GM18870 (cell line): ENCODE measurements around the gene CKS1B.

Experiments
- ATAC-seq: cut with Tn5 transposase; IDR thresholded peaks from one replicate; pipeline ENCODE4 v1.9.1; 2021; ENCODE audit warnings: moderate library complexity; ENCODE audit not compliant: unreplicated experiment

The CKS1B gene

GRCh38 chr1:155000411-155000725 is 25.9 kb downstream of the CKS1B start:
- ATAC-seq = no peak

GRCh38 chr1:155000726-155001424 is 26.4 kb downstream of the CKS1B start:
- no peak for ATAC-seq

DNA sequence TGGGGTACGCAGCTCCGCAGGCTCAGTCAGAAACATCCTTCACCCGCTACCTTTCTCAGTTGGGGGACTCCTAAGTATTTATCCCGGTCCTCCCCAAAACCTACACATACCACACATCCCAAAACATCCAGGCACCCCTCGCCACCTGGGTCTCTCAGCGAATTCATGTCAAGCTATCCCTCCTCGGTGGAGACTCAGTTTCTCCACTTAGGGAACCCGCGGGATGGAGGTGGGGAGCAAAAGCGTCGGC is 26.9 kb downstream of the CKS1B start:
- ATAC-seq = no peak

- peak; percentile 43 for ATAC-seq
Measured at GRCh38 chr1:155001675-155002463, 27.4 kb downstream of the CKS1B start.

DNA sequence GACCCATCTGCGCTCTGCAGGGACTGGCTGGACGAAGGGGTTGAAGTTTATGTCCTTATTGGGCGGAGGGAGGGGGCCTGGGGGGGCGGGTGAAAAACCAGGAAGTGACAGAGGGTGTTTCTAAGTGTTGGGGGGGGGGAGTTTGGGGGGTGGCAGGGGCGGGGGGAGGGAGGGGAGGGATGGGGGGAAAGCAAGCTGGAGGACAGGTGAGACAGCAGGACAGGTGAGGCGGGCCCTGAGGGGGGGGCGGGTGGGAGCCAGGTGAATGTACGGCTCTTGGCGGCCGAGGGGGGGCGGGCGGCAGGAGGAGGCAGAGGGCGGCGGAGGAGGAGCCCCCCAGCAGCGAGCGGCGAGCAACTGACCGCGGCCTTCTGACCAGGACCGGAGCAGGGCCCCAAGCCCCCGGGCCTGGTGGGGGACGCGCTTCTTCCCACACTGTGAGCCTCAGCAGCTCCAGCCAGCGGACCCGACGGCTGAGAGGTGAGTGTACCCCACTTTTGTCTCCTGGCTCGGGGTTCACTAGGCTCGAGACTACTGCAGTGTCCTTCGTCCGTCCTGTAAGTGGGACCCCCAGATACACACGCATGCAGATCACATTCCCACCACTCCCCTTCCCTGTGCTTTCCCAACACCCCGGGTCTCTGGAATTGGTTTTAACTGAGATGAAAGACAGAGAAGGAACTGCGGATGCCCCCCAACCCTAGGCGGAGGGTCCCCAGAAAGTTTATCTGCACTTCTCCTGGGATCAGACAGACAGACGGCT is 28.2 kb downstream of the CKS1B start, which contains the start of gene ZBTB7B:
Gene ZBTB7B, plus strand, starts transcription at position 339 of the 763 bp plus-strand sequence. CDS start 11,859 bp downstream, outside the sequence.
- ATAC-seq = no peak

DNA sequence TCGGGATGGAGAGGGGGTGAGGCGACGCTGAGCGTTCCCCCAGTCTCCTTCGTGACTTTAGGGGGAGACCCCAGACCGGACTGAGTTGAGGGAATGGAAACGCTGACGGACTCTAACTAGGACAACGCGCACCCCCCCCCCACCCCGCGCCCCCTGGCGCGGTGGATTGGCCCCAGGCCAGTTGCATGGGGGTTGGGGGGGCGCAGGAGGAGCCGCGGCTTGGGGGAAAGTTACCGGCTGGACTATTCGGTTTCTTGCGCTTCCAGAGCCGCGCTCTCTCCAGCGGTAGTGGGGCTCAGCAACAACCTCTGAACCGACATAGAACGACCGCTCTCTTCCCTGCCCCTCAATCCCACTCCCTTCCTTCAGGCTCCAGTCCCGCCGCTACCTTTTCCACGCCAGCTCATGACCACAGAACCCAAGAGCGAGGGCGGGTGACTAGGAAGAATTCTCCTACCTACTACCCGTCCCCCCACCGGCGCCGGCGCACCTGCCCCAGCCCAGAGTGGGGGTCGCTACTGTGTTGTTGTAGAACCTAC is 28.8 kb downstream of the CKS1B start:
- no peak for ATAC-seq

GRCh38 chr1:155003766-155004351 is 29.4 kb downstream of the CKS1B start:
- no peak for ATAC-seq

GRCh38 chr1:155004352-155005075 is 30.0 kb downstream of the CKS1B start:
- ATAC-seq = no peak

DNA sequence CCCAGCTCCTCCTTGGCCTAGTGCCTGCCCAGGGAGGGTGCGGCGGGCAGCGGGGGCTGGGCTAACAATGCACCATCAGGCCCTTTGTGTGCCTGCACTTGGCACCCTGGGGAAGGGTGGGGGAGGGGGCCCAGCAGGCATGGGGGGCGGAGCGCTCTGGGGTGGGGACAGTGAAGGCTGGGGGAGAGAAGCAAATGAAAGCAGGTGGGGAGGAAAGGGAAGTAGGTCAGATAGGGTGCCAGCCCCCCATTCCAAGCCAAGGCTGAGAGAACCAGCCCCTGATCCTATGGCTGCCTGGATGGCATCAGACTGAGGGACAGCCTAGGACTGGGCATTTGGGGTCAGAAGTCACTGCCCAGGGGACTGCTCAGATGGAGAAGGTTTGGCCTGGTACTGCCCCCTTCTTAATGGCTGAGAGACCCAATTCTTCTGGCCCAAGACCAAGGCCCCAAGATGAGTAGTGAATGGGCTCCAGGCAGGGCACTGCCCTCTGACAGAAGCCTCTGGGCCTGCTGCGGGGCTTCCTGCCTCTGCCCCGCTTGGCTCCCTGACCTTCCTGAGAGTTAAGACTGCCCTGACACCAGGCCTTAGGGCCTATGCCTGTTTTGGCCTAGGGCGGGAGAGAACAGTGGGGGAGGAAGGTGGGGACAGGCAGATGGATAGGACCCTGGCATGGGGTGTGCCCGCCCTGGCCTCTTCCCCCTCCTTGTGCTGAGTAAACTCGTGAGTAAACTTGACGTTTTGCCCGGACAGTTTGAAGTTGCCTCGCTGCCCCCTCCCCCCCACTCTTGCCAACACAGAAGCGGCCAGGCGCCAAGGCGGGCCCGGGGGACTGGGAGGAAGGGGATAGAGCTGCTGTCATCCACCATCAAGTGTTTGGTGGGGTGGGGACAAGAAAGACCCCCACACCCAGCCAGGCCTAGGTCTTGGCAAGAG is 30.9 kb downstream of the CKS1B start:
- no peak for ATAC-seq

GRCh38 chr1:155006601-155007101 is 32.2 kb downstream of the CKS1B start:
- ATAC-seq = no peak

DNA sequence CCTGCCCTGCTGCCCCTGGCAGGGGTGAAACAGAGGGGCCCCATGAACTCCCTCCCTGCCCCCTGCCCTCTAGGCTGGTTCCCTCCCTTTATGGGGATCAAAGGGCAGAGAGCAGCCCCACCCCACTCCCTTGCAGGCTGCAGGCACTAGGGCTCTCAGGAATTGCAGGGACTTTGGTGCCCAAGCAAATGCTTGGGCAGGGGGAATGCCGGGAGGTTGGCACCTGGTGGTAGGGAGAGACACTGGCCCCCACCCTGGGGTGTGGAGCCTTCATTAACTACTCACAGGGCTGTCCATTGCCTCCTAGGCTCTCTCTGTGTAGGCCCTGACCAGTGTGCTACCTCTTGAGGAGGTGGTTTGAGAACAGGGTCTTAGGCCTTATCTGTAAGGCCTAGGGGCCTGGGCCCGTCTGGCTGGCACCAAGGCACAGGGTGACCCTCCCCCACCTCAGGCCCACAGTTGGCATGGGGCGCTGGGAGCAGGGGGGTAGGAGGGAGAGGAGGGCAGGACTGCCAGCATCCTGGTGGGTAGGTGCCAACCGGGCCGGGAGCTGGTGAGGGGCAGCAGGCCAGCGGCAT is 32.9 kb downstream of the CKS1B start:
- ATAC-seq = no peak

DNA sequence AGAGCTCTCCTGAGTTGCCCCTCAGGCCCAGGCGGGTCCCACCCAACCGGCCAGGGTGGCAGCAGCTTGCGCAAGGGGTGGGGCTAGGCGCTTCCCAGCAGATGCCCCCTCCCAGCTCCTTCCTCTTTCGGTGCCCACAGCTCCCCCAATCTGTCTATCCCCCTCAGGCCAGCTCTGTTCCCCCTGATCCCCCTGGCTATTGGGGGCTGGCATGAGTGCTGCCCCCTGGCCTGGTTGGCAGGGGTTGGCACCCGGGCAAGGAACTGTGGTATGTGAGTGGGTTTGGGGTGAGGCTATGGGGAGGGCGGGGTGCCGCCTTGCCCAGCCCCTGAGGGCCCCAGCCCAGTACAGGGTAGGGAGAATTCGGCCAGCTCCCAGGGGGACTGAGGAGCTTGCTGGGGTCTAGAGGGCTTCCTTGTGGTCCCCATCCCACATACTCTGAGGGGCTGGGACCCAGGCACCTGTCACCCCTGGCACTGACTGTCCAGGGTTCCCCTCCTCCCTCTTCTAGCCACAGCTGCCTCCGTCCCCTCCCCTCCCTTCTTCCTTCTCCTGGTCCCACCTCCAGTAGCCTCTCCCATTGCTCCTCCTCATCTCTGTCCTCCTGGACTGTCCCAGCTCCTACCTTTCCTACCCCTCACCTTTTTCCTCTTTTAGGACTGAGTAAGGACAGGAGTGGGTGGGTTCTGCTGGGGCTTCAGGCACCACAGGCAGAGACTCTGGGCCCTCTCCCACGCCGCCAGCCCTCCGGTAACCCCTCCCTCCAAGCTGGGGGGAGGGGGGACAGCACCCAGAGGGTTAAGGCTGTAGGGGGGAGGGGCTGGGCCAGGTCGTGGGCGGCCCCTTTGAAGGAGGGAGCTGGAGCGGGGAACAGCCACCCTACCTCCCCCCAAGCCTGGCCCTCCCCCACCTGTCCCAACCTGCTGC is 33.8 kb downstream of the CKS1B start:
- ATAC-seq = no peak

- no peak for ATAC-seq
Measured at GRCh38 chr1:155009221-155009711, 34.8 kb downstream of the CKS1B start.

- no peak for ATAC-seq
Measured at GRCh38 chr1:155009742-155010141, 35.3 kb downstream of the CKS1B start.

DNA sequence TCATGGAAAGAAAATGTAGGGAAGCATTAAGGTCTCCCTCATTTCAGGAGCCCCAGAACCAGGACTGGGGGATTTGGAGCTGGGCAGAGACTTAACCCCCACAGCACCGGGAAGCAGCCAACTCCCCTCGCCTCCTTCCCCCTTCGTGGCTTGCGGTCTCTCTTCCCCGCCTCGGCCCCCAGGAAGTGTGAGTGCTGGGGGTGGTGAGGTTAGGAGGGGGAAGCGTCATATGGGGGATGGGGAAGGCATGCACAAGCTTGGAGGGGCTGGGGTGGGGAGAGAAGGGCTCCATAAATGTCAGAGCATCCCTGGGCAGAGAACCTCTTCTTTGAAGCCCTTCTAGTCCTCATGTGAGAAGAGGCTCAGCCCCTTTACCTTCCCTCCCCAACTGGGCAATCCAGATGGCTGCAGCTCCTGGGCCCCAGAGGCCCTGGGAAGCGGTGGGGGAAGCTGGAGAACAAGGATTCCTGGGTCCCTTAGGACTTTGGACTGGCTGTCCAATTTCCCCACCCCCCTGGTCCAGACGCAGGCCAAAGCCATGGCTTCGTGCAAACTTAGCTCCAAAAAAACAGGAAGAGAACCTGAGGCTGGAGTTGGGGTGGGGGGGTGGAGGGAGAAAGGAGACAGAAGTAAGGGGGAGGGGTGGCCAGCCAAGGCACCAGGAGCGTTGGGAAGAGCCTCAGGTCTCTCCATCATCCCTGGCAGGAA is 35.9 kb downstream of the CKS1B start:
- ATAC-seq = no peak

- no peak for ATAC-seq
Measured at GRCh38 chr1:155011004-155011416, 36.5 kb downstream of the CKS1B start.

DNA sequence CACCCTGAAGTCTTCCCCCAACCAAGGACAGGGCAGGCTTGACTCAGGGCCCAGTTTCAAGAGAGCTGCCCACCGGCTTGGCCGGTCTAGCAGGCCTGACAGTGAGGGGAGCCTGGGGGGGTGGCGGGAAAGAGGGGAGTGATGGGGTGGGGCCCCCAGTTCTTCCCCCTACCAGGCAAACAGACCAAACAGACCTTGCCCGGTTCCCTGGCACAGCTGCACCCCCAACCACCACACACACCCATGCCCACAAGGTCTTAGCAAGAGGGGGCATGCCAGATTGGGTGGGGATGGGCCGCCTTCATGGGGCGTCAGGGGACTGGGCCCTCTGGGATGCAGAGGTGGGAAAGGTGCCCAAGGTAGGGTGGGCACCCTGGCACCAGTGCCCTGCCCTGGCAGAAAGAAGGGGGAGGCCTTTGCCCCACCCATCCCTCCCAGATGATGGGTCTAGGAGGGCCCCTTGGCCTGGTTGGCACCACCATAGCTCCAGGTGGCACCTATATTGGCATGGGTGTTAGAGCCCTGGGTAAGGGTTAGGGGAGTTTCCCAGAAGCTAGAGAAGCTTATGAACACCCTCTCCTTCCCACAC is 37.0 kb downstream of the CKS1B start:
- no peak for ATAC-seq
